Right lobe of liver (tissue), 6 donors: ENCODE data around the gene CLOCK. TPM values are rescaled to one million over a fixed set of nuclear protein-coding genes. Genes with fewer than 3 reads are reported as not detected.

Experiments used
- ATAC-seq, 4 donors: fragments of 200-7000 bp; cut with Tn5 transposase; one replicate each; pipeline ENCODE4 v1.9.1; 2020; ENCODE audit warnings: mild to moderate bottlenecking in 4 of 4, moderate library complexity in 4 of 4
- DNase-seq, 3 donors: peaks; one replicate each; pipeline ENCODE4 v3.0.0-alpha.2; 2020
- H3K27ac ChIP-seq, 3 donors: fragments of 200-600 bp; one replicate each; pipeline ENCODE4 v1.8.0; 2022
- H3K27me3 ChIP-seq, 2 donors: fragments of 200-600 bp; one replicate each; pipeline ENCODE4 v1.8.0; 2022
- H3K36me3 ChIP-seq, 4 donors: fragments of 200-600 bp; sonication (generic) in 1 of 4; one replicate each; pipeline versions ENCODE4 v1.5.1 to v1.8.0; 2017 to 2022; ENCODE audit warnings: control low read depth in 1 of 4
- H3K4me1 ChIP-seq, 4 donors: fragments of 200-600 bp; sonication (generic) in 1 of 4; one replicate each; pipeline versions ENCODE4 v1.5.1 to v1.8.0; 2017 to 2022; ENCODE audit warnings: control low read depth in 1 of 4
- H3K4me3 ChIP-seq, 3 donors: fragments of 200-600 bp; one replicate each; pipeline ENCODE4 v1.8.0; 2022
- H3K9me3 ChIP-seq, 4 donors: fragments of 200-600 bp; sonication (generic) in 1 of 4; one replicate each; pipeline versions ENCODE4 v1.5.1 to v1.8.0; 2017 to 2022; ENCODE audit warnings: control low read depth in 1 of 4
- POLR2A ChIP-seq: fragments of 450-650 bp; IDR thresholded peaks from one replicate; pipeline ENCODE4 v1.6.1; 2017; ENCODE audit warnings: antibody characterized with exemption, mild to moderate bottlenecking
- WGBS: methylation state at CpG from one replicate; pipeline ENCODE4 v1.1.6; 2018; ENCODE audit warnings: low coverage, low lambda C conversion rate; ENCODE audit not compliant: insufficient coverage; ENCODE audit errors: missing lambda C conversion rate; 5-methylcytosine and 5-hydroxymethylcytosine counted together
- intact Hi-C, 2 donors: fragments of 100-400 bp; cut with DNase I; formaldehyde crosslinking; loops; one replicate each; pipeline versions ENCODE4 v1.11.2 to v1.14.1; 2022
- total RNA-seq, 6 experiments: library from RNA; depleted of rRNA in 2 of 6; stranded (reverse); fragments of >200 nt in 2 of 6; fragmentation: NEBNext Ultra II Directional in 3 of 6; extraction: Animal tissue kit (Norgen Biotek cat#: 25700) in 3 of 6; gene quantifications; one replicate each; pipeline versions ENCODE4 v1.1.0 to v1.2.4, GENCODE V29; 2016 to 2023
- TF ChIP-seq, protein P1 (sequence below), 4 donors: fragments of 200-600 bp in 3 of 4; fragments of 450-650 bp in 1 of 4; IDR thresholded peaks; one replicate each; pipeline versions ENCODE4 v1.5.1 to v1.8.0; 2016 to 2022; ENCODE audit warnings: antibody characterized with exemption in 4 of 4, mild to moderate bottlenecking in 2 of 4
- donor health status: DM: no; HTN: yes; CAD: no.
- donor health status: DM: no; HTN: no; CAD: no.
- donor health status: DM: no; HTN: no; CAD: no.
- donor health status: DM: no; HTN: yes; CAD: no.
- donor health status: DM: no; HTN: yes; CAD: no.

Gene CLOCK
- total RNA-seq, 6 experiments from 2014 or later = 11.1 to 17.3 (median 12.9) TPM

DNA sequence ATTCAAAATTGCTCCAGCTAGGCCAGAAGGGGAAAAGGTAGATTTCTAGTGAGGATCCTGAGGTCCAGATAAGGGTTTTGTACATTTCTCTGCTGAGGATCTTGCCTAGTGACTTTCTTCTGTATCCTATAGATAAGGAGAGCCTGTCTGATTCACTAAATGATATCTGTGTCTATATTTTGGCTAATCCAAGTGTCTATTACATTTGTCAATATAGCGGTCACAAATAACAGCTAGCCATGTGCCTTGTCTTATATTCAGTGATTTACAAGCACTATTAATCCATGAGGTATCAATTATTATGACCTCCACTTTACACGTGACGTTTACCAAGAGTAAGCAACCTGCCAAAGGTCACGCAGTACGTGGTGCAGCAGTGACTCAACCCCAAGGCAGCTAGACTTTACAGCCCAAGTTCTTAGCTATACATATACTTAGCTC, 109.3 kb downstream of the CLOCK start:
- Histone ChIP-seq H3K4me3 (no peak overlapping the region), H3K27ac (no peak overlapping the region), H3K27me3 (no peaks in the 10 kb centered on the region), H3K4me1 (peaks cover 0 to 5% (median 0%) of the 10 kb centered on the region in 4 donors), H3K9me3 (no peaks in the 10 kb centered on the region), H3K36me3 (peaks cover 0 to 27% (median 10%) of the 10 kb centered on the region in 4 donors)
- TF ChIP-seq POLR2A = no peak
- TF ChIP-seq, protein P1, sequence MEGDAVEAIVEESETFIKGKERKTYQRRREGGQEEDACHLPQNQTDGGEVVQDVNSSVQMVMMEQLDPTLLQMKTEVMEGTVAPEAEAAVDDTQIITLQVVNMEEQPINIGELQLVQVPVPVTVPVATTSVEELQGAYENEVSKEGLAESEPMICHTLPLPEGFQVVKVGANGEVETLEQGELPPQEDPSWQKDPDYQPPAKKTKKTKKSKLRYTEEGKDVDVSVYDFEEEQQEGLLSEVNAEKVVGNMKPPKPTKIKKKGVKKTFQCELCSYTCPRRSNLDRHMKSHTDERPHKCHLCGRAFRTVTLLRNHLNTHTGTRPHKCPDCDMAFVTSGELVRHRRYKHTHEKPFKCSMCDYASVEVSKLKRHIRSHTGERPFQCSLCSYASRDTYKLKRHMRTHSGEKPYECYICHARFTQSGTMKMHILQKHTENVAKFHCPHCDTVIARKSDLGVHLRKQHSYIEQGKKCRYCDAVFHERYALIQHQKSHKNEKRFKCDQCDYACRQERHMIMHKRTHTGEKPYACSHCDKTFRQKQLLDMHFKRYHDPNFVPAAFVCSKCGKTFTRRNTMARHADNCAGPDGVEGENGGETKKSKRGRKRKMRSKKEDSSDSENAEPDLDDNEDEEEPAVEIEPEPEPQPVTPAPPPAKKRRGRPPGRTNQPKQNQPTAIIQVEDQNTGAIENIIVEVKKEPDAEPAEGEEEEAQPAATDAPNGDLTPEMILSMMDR (IDR thresholded peaks at IDR 0.05) = no peak
- 67% methylated on average over 5 of the region's 5 CpGs for WGBS
- peak in 1 of 4 donors; percentile 46 for ATAC-seq
- DNase-seq = no peak
- intact Hi-C loops = no loop called here

DNA sequence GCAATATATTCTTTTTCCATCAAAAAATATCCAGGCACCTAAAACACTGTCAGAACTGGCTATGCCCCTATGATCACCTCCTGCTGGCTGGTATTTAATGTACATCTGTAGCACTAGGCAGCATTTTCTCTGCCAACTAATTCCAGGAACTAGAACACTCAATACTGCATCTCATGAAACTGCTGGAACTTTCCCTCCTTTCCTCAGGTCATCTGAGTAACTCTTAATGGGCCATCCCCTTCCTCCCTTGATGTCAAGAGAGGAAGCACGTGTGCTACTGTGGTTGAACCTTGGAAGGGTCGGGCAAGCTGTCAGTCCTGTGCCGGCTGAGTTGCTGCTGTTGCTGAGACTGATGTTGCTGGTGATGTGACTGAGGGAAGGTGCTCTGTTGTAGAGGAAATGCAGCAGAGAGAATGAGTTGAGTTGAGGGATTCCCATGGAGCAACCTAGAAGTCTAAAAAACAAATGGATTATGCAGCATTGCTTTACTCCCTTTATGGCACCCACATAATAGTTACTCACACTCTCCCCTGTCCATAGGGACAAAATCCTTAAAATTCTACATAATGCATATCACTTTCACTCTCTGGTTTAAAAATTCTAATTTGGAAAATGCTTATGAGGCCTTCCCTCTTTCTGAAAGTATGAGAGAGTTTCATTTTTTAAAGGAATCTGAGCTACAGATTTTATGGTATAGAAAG, 111.4 kb downstream of the CLOCK start:
- no peak overlapping the region for H3K4me3 ChIP-seq
- no peaks in the 10 kb centered on the region for H3K9me3 ChIP-seq
- no peak for DNase-seq
- peaks cover 2 to 32% (median 10%) of the 10 kb centered on the region in 4 donors for H3K36me3 ChIP-seq
- intact Hi-C loops = no loop called here
- TF ChIP-seq, protein P1 (IDR thresholded peaks at IDR 0.05) = no peak
- TF ChIP-seq POLR2A = no peak
- peaks cover 0 to 5% (median 0%) of the 10 kb centered on the region in 4 donors for H3K4me1 ChIP-seq
- 6% methylated on average over 2 of the region's 3 CpGs for WGBS
- peak; percentile 31 to 58 (median 42) for ATAC-seq
- H3K27ac ChIP-seq = no peak overlapping the region
- H3K27me3 ChIP-seq = no peaks in the 10 kb centered on the region

DNA sequence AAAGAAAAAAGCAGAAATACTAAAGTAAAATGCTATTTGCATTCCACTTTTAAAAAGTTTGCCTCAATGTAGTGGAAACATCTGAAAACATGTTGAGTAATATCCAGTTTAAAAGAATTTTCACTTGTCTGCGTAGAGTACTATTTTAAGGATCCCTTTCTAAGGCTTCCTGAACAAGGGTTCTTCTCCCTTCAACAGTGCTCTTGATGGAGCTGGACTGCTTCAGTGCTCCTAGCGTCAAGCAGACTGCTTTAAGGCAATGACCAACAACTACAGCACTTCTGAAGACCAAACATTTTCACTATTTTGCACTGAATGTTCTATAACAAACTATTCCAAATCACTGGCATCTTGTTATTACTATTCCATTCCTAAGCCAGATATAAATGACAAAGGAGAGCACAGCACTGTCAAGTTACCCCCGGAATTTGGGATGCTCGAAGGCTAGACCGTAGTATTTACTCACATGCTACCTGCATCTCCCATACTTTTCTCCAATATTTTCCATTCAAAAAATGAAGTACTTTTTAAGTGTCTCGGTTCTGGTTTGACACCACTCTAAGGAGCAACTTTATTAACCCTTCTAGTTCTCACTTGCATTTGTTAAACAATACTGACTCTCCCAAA, 114.9 kb downstream of the CLOCK start:
- TF ChIP-seq POLR2A = no peak
- TF ChIP-seq, protein P1 (IDR thresholded peaks at IDR 0.05) = no peak
- H3K27me3 ChIP-seq = no peaks in the 10 kb centered on the region

GRCh38 chr4:55424791-55425190, 121.9 kb downstream of the CLOCK start:
- Histone ChIP-seq H3K27me3 (no peaks in the 10 kb centered on the region), H3K9me3 (no peaks in the 10 kb centered on the region), H3K27ac (no peak overlapping the region), H3K4me3 (no peak overlapping the region), H3K36me3 (peaks cover 2 to 48% (median 8%) of the 10 kb centered on the region in 4 donors), H3K4me1 (no peaks in the 10 kb centered on the region)
- WGBS = 100% methylated on average over 3 of the region's 3 CpGs
- TF ChIP-seq POLR2A = no peak
- TF ChIP-seq, protein P1 (IDR thresholded peaks at IDR 0.05) = no peak
- intact Hi-C loops = no loop called here
- DNase-seq = no peak
- no peak for ATAC-seq

More for the DNA sequence above, 114.9 kb downstream of the CLOCK start:
- no peak for DNase-seq
- Histone ChIP-seq H3K4me3 (no peak overlapping the region), H3K27ac (no peak overlapping the region), H3K4me1 (no peaks in the 10 kb centered on the region), H3K9me3 (no peaks in the 10 kb centered on the region), H3K36me3 (peaks cover 4 to 36% (median 9%) of the 10 kb centered on the region in 4 donors)
- 82% methylated on average over 6 of the region's 6 CpGs for WGBS
- intact Hi-C loops = no loop called here
- ATAC-seq = no peak
